Vagina (tissue), 2 donors: Measurements from ENCODE around the gene DEUP1.

ENCODE experiments used
- CTCF ChIP-seq, 3 experiments: fragments of 450-650 bp in 2 of 3; fragments of 200-600 bp in 1 of 3; sonication (generic) in 1 of 3; IDR thresholded peaks; one replicate each; pipeline ENCODE4 v1.5.1; 2017 to 2019; ENCODE audit warnings: antibody characterized with exemption in 3 of 3, mild to moderate bottlenecking in 2 of 3, moderate library complexity in 2 of 3
- POLR2AphosphoS5 ChIP-seq, 2 donors: sonication (generic); formaldehyde crosslinking; IDR thresholded peaks; one replicate each; pipeline ENCODE4 v1.9.0; 2017; ENCODE audit warnings: antibody characterized with exemption in 2 of 2, mild to moderate bottlenecking in 2 of 2, low read depth in 1 of 2; ENCODE audit not compliant: insufficient read depth in 1 of 2

- no peak for TF ChIP-seq POLR2AphosphoS5 (IDR thresholded peaks at IDR 0.05; ENCODE audit: insufficient read depth in 1 of 2, low read depth in 1 of 2)
- no peak for TF ChIP-seq CTCF (IDR thresholded peaks at IDR 0.05)
These were observed 143.6 kb downstream of the DEUP1 start for GRCh38 chr11:93474123-93474522.
